Measurements from ENCODE around the gene KIAA1328. TPM values are rescaled to one million over a fixed set of nuclear protein-coding genes. Genes with fewer than 3 reads are reported as not detected.
A peak's percentile ranks its signal among the peaks of the same experiment; 100 is the strongest.

KIAA1328 gene
- total RNA-seq, 2 donors from 2014 or later: 6.1 to 14.3 TPM

GRCh38 chr18:36963464-36963863 lies 134.5 kb downstream of the KIAA1328 start:
- ATAC-seq (no peak), DNase-seq (ENCODE audit: low spot score) (no peak)
- no peaks in the 10 kb centered on the region for H3K4me1 Mint-ChIP-seq (ENCODE audit: low read depth in 2 of 2)
- no peaks in the 10 kb centered on the region for H3K27me3 Mint-ChIP-seq
- H3K4me3 Mint-ChIP-seq: no peak overlapping the region
- peaks cover 45% of the 10 kb centered on the region for H3K36me3 Mint-ChIP-seq
- no peak overlapping the region for H3K27ac Mint-ChIP-seq
- peaks cover 15% of the 10 kb centered on the region for H3K9me3 Mint-ChIP-seq

GRCh38 chr18:36974686-36975085 lies 145.8 kb downstream of the KIAA1328 start:
- H3K27me3 Mint-ChIP-seq: no peaks in the 10 kb centered on the region
- H3K4me1 Mint-ChIP-seq (ENCODE audit: low read depth in 2 of 2): no peaks in the 10 kb centered on the region
- H3K27ac Mint-ChIP-seq: no peak overlapping the region
- ATAC-seq: no peak
- peaks cover 11% of the 10 kb centered on the region for H3K9me3 Mint-ChIP-seq
- peaks cover 15% of the 10 kb centered on the region for H3K36me3 Mint-ChIP-seq
- DNase-seq (ENCODE audit: low spot score): no peak
- no peak overlapping the region for H3K4me3 Mint-ChIP-seq

- Mint-ChIP-seq H3K9me3 (peaks cover 2% of the 10 kb centered on the region), H3K36me3 (no peaks in the 10 kb centered on the region), H3K4me1 (ENCODE audit: low read depth in 2 of 2) (no peaks in the 10 kb centered on the region), H3K4me3 (no peak overlapping the region), H3K27ac (no peak overlapping the region), H3K27me3 (no peaks in the 10 kb centered on the region)
- DNase-seq (ENCODE audit: low spot score) (no peak), ATAC-seq (no peak)
Measured at GRCh38 chr18:36977121-36977520, 148.2 kb downstream of the KIAA1328 start.

- peaks cover 13% of the 10 kb centered on the region for H3K36me3 Mint-ChIP-seq
- peaks cover 11% of the 10 kb centered on the region for H3K9me3 Mint-ChIP-seq
- H3K27ac Mint-ChIP-seq: no peak overlapping the region
- H3K27me3 Mint-ChIP-seq: no peaks in the 10 kb centered on the region
- ATAC-seq (peak in 1 of 2 donors; percentile 61), DNase-seq (ENCODE audit: low spot score) (no peak)
- no peak overlapping the region for H3K4me3 Mint-ChIP-seq
- peaks cover 0 to 5% of the 10 kb centered on the region in 2 donors for H3K4me1 Mint-ChIP-seq (ENCODE audit: low read depth in 2 of 2)
Measured at GRCh38 chr18:36993068-36993467, 164.1 kb downstream of the KIAA1328 start.

DNA sequence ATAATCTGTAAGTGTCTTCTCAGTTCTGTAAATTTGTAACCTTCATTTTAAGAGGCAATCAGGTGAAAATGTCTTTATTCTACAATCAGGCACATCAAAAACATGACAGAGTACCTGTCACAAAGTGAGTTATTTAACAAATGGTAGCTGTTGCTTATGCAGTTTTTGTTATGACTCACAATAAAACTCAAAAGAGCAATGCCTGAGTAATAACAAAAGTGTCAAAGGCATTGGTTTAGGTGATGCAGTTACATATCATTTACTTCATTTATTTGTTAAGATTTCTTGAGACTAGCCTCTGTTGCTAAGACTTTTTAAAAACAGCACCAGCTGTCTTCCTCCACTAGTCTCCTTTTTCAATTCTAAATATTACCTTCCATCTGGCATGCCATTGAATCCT lies 177.8 kb downstream of the KIAA1328 start:
- Mint-ChIP-seq H3K4me3 (no peak overlapping the region), H3K9me3 (peaks cover 11% of the 10 kb centered on the region), H3K27ac (no peak overlapping the region), H3K4me1 (ENCODE audit: low read depth in 2 of 2) (no peaks in the 10 kb centered on the region), H3K27me3 (no peaks in the 10 kb centered on the region), H3K36me3 (peaks cover 13% of the 10 kb centered on the region)
- DNase-seq (ENCODE audit: low spot score) (no peak), ATAC-seq (peak in 1 of 2 donors; percentile 44)

- Mint-ChIP-seq H3K36me3 (peaks cover 28% of the 10 kb centered on the region), H3K27me3 (no peaks in the 10 kb centered on the region), H3K4me1 (ENCODE audit: low read depth in 2 of 2) (no peaks in the 10 kb centered on the region), H3K4me3 (no peak overlapping the region), H3K27ac (no peak overlapping the region), H3K9me3 (peaks cover 14% of the 10 kb centered on the region)
- DNase-seq (ENCODE audit: low spot score) (no peak), ATAC-seq (no peak)
Measured at GRCh38 chr18:37012452-37012851, 183.5 kb downstream of the KIAA1328 start.

DNA sequence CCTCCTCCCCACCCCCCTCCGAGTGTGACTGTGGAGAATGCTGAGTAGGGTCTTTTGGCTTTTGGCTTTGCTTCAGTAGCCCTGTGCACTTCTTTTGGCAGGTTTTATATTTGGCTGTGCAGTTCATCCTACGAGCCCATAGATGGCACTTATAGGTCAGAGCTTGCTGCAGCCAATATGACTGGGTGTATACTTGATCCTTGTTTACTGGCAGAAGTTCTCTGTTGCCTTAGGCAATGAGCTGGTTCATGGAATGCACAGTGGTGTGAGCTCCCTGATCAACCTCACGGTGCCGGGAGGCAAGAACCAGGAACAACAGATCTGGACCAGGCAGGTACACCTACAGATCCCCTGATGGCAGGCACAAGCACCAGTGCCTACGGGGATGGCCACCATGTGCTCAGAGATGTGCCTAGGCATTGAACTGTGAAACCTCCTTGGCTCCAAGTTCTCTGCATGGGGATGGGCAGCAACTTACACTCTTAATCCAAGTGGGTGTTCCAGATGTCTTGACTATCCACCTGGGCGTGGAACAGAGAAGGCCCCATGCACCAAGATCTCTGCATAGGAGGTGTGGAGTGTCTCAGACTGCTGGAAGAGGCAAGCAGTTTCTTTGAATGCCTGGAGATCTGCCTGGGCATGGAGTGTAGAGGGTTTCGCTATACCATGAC lies 190.4 kb downstream of the KIAA1328 start:
- Mint-ChIP-seq H3K9me3 (peaks cover 19% of the 10 kb centered on the region), H3K36me3 (peaks cover 28% of the 10 kb centered on the region), H3K27me3 (no peaks in the 10 kb centered on the region), H3K27ac (no peak overlapping the region), H3K4me1 (ENCODE audit: low read depth in 2 of 2) (no peaks in the 10 kb centered on the region), H3K4me3 (no peak overlapping the region)
- ATAC-seq (no peak), DNase-seq (ENCODE audit: low spot score) (no peak)

- peaks cover 22% of the 10 kb centered on the region for H3K36me3 Mint-ChIP-seq
Measured at GRCh38 chr18:37033419-37033818, 204.5 kb downstream of the KIAA1328 start.

GRCh38 chr18:37042381-37042780 lies 213.5 kb downstream of the KIAA1328 start:
- no peak overlapping the region for H3K4me3 Mint-ChIP-seq
- H3K4me1 Mint-ChIP-seq (ENCODE audit: low read depth in 2 of 2): no peaks in the 10 kb centered on the region
- no peaks in the 10 kb centered on the region for H3K27me3 Mint-ChIP-seq
- H3K27ac Mint-ChIP-seq: no peak overlapping the region
- ATAC-seq: no peak
- H3K36me3 Mint-ChIP-seq: peaks cover 32% of the 10 kb centered on the region
- H3K9me3 Mint-ChIP-seq: peaks cover 25% of the 10 kb centered on the region
- DNase-seq (ENCODE audit: low spot score): no peak

More at GRCh38 chr18:37033419-37033818, 204.5 kb downstream of the KIAA1328 start:
- Mint-ChIP-seq H3K27me3 (no peaks in the 10 kb centered on the region), H3K4me3 (no peak overlapping the region), H3K9me3 (peaks cover 19% of the 10 kb centered on the region), H3K4me1 (ENCODE audit: low read depth in 2 of 2) (no peaks in the 10 kb centered on the region), H3K27ac (no peak overlapping the region)
- no peak for DNase-seq (ENCODE audit: low spot score)
- ATAC-seq: no peak

GRCh38 chr18:37055137-37055802 lies 226.3 kb downstream of the KIAA1328 start:
- no peak for DNase-seq (ENCODE audit: low spot score)
- Mint-ChIP-seq H3K9me3 (peaks cover 10% of the 10 kb centered on the region), H3K27ac (no peak overlapping the region), H3K4me3 (no peak overlapping the region), H3K4me1 (ENCODE audit: low read depth in 2 of 2) (no peaks in the 10 kb centered on the region), H3K27me3 (no peaks in the 10 kb centered on the region), H3K36me3 (peaks cover 12% of the 10 kb centered on the region)
- no peak for ATAC-seq

DNA sequence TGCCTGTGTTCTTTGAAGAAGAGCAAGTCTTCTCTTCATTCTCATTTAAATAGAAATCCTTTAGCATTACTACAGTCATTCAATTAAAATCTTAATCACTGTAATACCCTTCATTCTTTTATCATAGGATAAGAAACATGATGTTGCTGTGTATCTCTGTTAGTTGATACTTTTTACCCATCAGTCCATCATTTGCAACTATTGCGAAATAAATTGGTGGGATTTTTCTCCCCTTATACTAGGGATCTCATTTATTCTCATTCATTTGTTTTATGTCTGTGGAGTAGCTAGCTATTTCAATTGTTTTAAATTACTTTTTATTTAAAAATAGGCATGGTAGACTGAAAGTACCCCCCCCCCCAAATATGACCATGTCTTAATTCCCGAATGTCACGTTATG lies 235.3 kb downstream of the KIAA1328 start:
- no peak overlapping the region for H3K27ac Mint-ChIP-seq
- H3K9me3 Mint-ChIP-seq: peaks cover 7% of the 10 kb centered on the region
- H3K4me1 Mint-ChIP-seq (ENCODE audit: low read depth in 2 of 2): no peaks in the 10 kb centered on the region
- ATAC-seq (no peak), DNase-seq (ENCODE audit: low spot score) (no peak)
- H3K27me3 Mint-ChIP-seq: no peaks in the 10 kb centered on the region
- H3K36me3 Mint-ChIP-seq: peaks cover 4% of the 10 kb centered on the region
- H3K4me3 Mint-ChIP-seq: no peak overlapping the region

- no peak for ATAC-seq
- no peak for DNase-seq (ENCODE audit: low spot score)
- no peaks in the 10 kb centered on the region for H3K27me3 Mint-ChIP-seq
- peaks cover 8% of the 10 kb centered on the region for H3K9me3 Mint-ChIP-seq
- H3K27ac Mint-ChIP-seq: no peak overlapping the region
- no peak overlapping the region for H3K4me3 Mint-ChIP-seq
- peaks cover 12% of the 10 kb centered on the region for H3K36me3 Mint-ChIP-seq
- H3K4me1 Mint-ChIP-seq (ENCODE audit: low read depth in 2 of 2): no peaks in the 10 kb centered on the region
Measured at GRCh38 chr18:37065254-37065653, 236.3 kb downstream of the KIAA1328 start.

DNA sequence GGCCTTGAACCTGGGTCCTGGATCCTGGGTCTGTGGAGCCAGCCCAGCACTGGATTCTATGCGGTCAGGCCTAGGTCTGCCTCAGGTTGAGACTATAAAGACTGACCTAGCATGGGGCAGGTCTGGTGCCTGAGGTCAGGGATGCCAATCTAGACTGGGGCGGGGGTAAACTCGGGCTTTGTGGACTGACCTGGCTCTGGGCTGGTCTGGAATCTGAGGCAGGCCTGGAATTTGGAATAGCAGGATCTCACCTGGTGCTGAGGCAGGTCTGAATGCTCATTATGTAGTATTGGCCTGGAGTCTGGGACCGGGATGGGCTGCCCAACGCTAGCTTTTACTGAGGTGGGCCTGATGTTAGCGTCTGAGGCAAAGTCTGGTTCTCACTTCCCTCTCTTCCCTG lies 256.0 kb downstream of the KIAA1328 start:
- Mint-ChIP-seq H3K9me3 (peaks cover 2% of the 10 kb centered on the region), H3K27me3 (no peaks in the 10 kb centered on the region), H3K36me3 (peaks cover 7% of the 10 kb centered on the region), H3K4me3 (no peak overlapping the region), H3K27ac (no peak overlapping the region), H3K4me1 (ENCODE audit: low read depth in 2 of 2) (no peaks in the 10 kb centered on the region)
- no peak for DNase-seq (ENCODE audit: low spot score)
- ATAC-seq: no peak

- Mint-ChIP-seq H3K27ac (no peak overlapping the region), H3K4me1 (ENCODE audit: low read depth in 2 of 2) (no peaks in the 10 kb centered on the region), H3K27me3 (no peaks in the 10 kb centered on the region), H3K9me3 (peaks cover 2% of the 10 kb centered on the region), H3K4me3 (no peak overlapping the region), H3K36me3 (peaks cover 7% of the 10 kb centered on the region)
- no peak for ATAC-seq
- DNase-seq (ENCODE audit: low spot score): no peak
Measured at GRCh38 chr18:37085362-37085761, 256.4 kb downstream of the KIAA1328 start.

Data from natural killer cell treated with Interleukin-12 subunit alpha and Interleukin-12 subunit beta and Interleukin-15 and Interleukin-18, amount 100 ng/mL, for 72 hours (primary cell).